Tibial nerve (tissue), 4 donors: ENCODE measurements around the gene C17orf100. TPM values are rescaled to one million over a fixed set of nuclear protein-coding genes. Genes with fewer than 3 reads are reported as not detected.

ENCODE experiments used
- DNase-seq, 2 donors: peaks; one replicate each; pipeline ENCODE4 v3.0.0-alpha.2; 2019; ENCODE audit warnings: low spot score in 2 of 2
- H3K27ac ChIP-seq, 4 donors: fragments of 200-600 bp; sonication (generic) in 3 of 4; one replicate each; pipeline ENCODE4 v1.5.1; 2017 to 2019; ENCODE audit warnings: mild to moderate bottlenecking in 1 of 4
- H3K27me3 ChIP-seq, 2 donors: fragments of 200-600 bp; sonication (generic) in 1 of 2; one replicate each; pipeline versions ENCODE4 v1.5.1 to v1.6.0; 2017 to 2019
- H3K36me3 ChIP-seq, 3 donors: fragments of 200-600 bp; sonication (generic); one replicate each; pipeline ENCODE4 v1.5.1; 2018 to 2019
- H3K4me1 ChIP-seq, 4 donors: fragments of 200-600 bp; sonication (generic) in 3 of 4; one replicate each; pipeline ENCODE4 v1.5.1; 2017 to 2019
- H3K4me3 ChIP-seq, 4 donors: fragments of 200-600 bp; sonication (generic) in 3 of 4; one replicate each; pipeline ENCODE4 v1.5.1; 2017 to 2019; ENCODE audit warnings: mild to moderate bottlenecking in 1 of 4, moderate library complexity in 1 of 4
- H3K9me3 ChIP-seq, 4 donors: fragments of 200-600 bp; sonication (generic) in 3 of 4; one replicate each; pipeline ENCODE4 v1.5.1; 2017 to 2019
- EP300 ChIP-seq, 2 donors: sonication (generic); formaldehyde crosslinking; IDR thresholded peaks; one replicate each; pipeline ENCODE4 v1.6.1; 2017; ENCODE audit warnings: antibody characterized with exemption in 2 of 2, mild to moderate bottlenecking in 1 of 2
- POLR2A ChIP-seq, 2 donors: fragments of 450-650 bp; IDR thresholded peaks; one replicate each; pipeline ENCODE4 v1.6.1; 2017; ENCODE audit warnings: antibody characterized with exemption in 2 of 2, mild to moderate bottlenecking in 2 of 2, moderate library complexity in 2 of 2
- WGBS, 2 donors: methylation state at CpG; one replicate each; pipeline ENCODE4 v1.1.5; 2018; 5-methylcytosine and 5-hydroxymethylcytosine counted together
- total RNA-seq, 4 donors: library from RNA; depleted of rRNA; stranded (reverse); fragments of >200 nt; gene quantifications; one replicate each; pipeline ENCODE4 v1.1.0, GENCODE V29; 2016
- TF ChIP-seq, protein P1 (sequence below), 5 experiments: fragments of 200-600 bp in 3 of 5; fragments of 450-650 bp in 2 of 5; sonication (generic) in 3 of 5; IDR thresholded peaks; one replicate each; pipeline ENCODE4 v1.5.1; 2016 to 2019; ENCODE audit warnings: antibody characterized with exemption in 5 of 5, mild to moderate bottlenecking in 3 of 5, moderate library complexity in 2 of 5

C17orf100 gene
- total RNA-seq, 4 donors from 2014 or later = 2.1 to 3.9 (median 3.5) TPM; not detected in 1

DNA sequence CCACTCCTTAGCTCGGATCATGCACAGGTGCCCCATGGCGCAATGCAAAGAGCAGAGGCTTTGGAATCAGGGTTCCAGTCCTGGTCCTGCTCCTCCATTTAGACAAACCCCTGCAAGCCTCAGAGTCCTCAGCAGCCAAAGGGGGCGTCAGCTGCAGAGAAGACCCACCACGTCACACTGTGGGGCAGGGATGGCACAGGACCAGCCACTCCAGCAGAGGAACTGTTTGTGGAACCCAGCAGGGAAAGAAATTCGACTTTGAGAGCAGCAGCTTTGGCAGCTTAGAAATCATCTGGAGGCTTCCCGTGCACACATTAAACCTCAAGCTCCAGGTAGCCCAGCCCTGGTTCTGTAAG, 25.2 kb downstream of the C17orf100 start:
- Histone ChIP-seq H3K36me3 (no peaks in the 10 kb centered on the region), H3K9me3 (no peaks in the 10 kb centered on the region), H3K4me3 (no peak overlapping the region), H3K27me3 (peaks cover 0 to 22% of the 10 kb centered on the region in 2 donors), H3K27ac (no peak overlapping the region), H3K4me1 (no peaks in the 10 kb centered on the region)
- no peak for DNase-seq
- 70 to 80% methylated on average over 6 of the region's 6 CpGs for WGBS, 2 donors
- TF ChIP-seq EP300 (IDR thresholded peaks at IDR 0.05) = no peak
- TF ChIP-seq, protein P1, sequence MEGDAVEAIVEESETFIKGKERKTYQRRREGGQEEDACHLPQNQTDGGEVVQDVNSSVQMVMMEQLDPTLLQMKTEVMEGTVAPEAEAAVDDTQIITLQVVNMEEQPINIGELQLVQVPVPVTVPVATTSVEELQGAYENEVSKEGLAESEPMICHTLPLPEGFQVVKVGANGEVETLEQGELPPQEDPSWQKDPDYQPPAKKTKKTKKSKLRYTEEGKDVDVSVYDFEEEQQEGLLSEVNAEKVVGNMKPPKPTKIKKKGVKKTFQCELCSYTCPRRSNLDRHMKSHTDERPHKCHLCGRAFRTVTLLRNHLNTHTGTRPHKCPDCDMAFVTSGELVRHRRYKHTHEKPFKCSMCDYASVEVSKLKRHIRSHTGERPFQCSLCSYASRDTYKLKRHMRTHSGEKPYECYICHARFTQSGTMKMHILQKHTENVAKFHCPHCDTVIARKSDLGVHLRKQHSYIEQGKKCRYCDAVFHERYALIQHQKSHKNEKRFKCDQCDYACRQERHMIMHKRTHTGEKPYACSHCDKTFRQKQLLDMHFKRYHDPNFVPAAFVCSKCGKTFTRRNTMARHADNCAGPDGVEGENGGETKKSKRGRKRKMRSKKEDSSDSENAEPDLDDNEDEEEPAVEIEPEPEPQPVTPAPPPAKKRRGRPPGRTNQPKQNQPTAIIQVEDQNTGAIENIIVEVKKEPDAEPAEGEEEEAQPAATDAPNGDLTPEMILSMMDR (IDR thresholded peaks at IDR 0.05) = no peak
- TF ChIP-seq POLR2A (IDR thresholded peaks at IDR 0.05) = no peak

- TF ChIP-seq, protein P1 (IDR thresholded peaks at IDR 0.05) = no peak
- no peak for TF ChIP-seq POLR2A (IDR thresholded peaks at IDR 0.05)
- no peak for TF ChIP-seq EP300 (IDR thresholded peaks at IDR 0.05)
- no peak for DNase-seq
- peaks cover 0 to 22% of the 10 kb centered on the region in 2 donors for H3K27me3 ChIP-seq
- no peak overlapping the region for H3K4me3 ChIP-seq
- no peaks in the 10 kb centered on the region for H3K9me3 ChIP-seq
- H3K36me3 ChIP-seq = no peaks in the 10 kb centered on the region
- WGBS, 2 donors = 46 to 60% methylated on average over 9 to 16 of the region's 16 CpGs
- no peaks in the 10 kb centered on the region for H3K4me1 ChIP-seq
- no peak overlapping the region for H3K27ac ChIP-seq
Measured at GRCh38 chr17:6677158-6677831, 25.7 kb downstream of the C17orf100 start.

DNA sequence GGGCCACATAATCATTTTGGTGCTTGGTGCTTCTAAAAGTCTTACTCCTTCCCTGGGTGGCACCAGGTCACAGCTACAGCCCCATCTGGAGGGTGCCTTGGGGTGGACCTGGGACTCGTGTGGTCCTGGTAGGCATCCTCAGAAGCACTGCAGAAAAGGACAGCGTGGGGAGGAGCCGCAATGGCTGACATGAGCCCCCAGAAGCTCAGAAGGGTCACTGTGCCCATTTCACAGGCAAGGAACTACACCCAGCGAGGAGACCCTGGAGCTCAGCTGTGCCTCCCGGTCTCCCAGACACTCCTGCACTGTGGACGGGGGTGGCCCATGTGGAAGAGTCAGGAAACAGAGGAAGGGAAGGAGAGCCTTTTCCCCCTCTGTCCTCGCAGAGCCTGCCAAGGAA, 26.4 kb downstream of the C17orf100 start:
- TF ChIP-seq, protein P1 (IDR thresholded peaks at IDR 0.05) = no peak
- no peak for TF ChIP-seq EP300 (IDR thresholded peaks at IDR 0.05)
- Histone ChIP-seq H3K4me3 (no peak overlapping the region), H3K9me3 (no peaks in the 10 kb centered on the region), H3K36me3 (no peaks in the 10 kb centered on the region), H3K27ac (no peak overlapping the region), H3K4me1 (no peaks in the 10 kb centered on the region), H3K27me3 (peaks cover 0 to 22% of the 10 kb centered on the region in 2 donors)
- no peak for DNase-seq
- 71 to 74% methylated on average over 7 of the region's 7 CpGs for WGBS, 2 donors

- WGBS, 2 donors = 75 to 76% methylated on average over 6 of the region's 6 CpGs
Measured at GRCh38 chr17:6679241-6679640, 27.7 kb downstream of the C17orf100 start.

DNA sequence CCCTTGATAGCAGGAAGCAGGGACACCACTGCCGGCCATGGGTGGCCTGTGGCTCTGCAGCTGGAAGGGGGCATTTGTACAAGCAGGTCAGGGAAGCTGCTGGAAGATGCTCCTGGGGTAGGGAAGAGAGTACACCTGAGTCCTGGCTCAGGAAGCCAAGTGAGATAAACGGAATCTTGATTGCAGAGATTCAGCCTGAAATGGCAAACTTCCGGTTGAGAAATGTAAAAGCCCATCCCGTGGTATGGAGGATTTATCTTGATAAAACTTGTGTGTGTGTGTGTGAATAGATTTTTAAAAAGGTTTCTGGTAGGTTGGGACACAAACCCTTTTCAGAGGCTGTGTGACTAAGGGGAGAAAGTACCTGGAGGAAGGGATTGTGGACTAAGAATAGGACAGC, 29.6 kb downstream of the C17orf100 start:
- no peaks in the 10 kb centered on the region for H3K9me3 ChIP-seq
- no peaks in the 10 kb centered on the region for H3K36me3 ChIP-seq
- H3K27ac ChIP-seq = no peak overlapping the region
- TF ChIP-seq EP300 (IDR thresholded peaks at IDR 0.05) (no peak), POLR2A (IDR thresholded peaks at IDR 0.05) (no peak)
- TF ChIP-seq, protein P1 (IDR thresholded peaks at IDR 0.05) = no peak
- no peak overlapping the region for H3K4me3 ChIP-seq
- peaks cover 0 to 22% of the 10 kb centered on the region in 2 donors for H3K27me3 ChIP-seq
- 69 to 75% methylated on average over 4 of the region's 4 CpGs for WGBS, 2 donors
- DNase-seq = no peak
- H3K4me1 ChIP-seq = no peaks in the 10 kb centered on the region

More at GRCh38 chr17:6679241-6679640, 27.7 kb downstream of the C17orf100 start:
- Histone ChIP-seq H3K27me3 (peaks cover 0 to 22% of the 10 kb centered on the region in 2 donors), H3K4me3 (no peak overlapping the region), H3K36me3 (no peaks in the 10 kb centered on the region), H3K9me3 (no peaks in the 10 kb centered on the region), H3K27ac (no peak overlapping the region), H3K4me1 (no peaks in the 10 kb centered on the region)
- no peak for DNase-seq
- TF ChIP-seq, protein P1 (IDR thresholded peaks at IDR 0.05) = no peak
- TF ChIP-seq EP300 (IDR thresholded peaks at IDR 0.05) = no peak
- TF ChIP-seq POLR2A (IDR thresholded peaks at IDR 0.05) = no peak
